VCaP (cell line): ENCODE results near the gene SORCS3.

Experiments
- H3K27ac ChIP-seq: fragments of 450-650 bp; 2 replicates; pipeline ENCODE4 v1.5.1; 2017
- CTCF ChIP-seq: fragments of 450-650 bp; conservative IDR thresholded peaks from 2 replicates; pipeline ENCODE4 v1.5.1; 2017; ENCODE audit warnings: mild to moderate bottlenecking, moderate library complexity

SORCS3 gene

GRCh38 chr10:105284476-105285215 lies 643.6 kb downstream of the SORCS3 start:
- TF ChIP-seq CTCF = no peak
- no peak overlapping the region for H3K27ac ChIP-seq

- TF ChIP-seq CTCF = no peak
- H3K27ac ChIP-seq = no peak overlapping the region
These were observed 646.9 kb downstream of the SORCS3 start for GRCh38 chr10:105288026-105288425.

GRCh38 chr10:105288613-105289012 lies 647.5 kb downstream of the SORCS3 start:
- no peak for TF ChIP-seq CTCF
- H3K27ac ChIP-seq = no peak overlapping the region

GRCh38 chr10:105291571-105291970 lies 650.5 kb downstream of the SORCS3 start:
- H3K27ac ChIP-seq = no peak overlapping the region
- TF ChIP-seq CTCF = no peak

GRCh38 chr10:105292236-105292635 lies 651.1 kb downstream of the SORCS3 start:
- no peak overlapping the region for H3K27ac ChIP-seq
- no peak for TF ChIP-seq CTCF
